ENCODE data around the gene IER3. TPM values are rescaled to one million over a fixed set of nuclear protein-coding genes. Genes with fewer than 3 reads are reported as not detected.

The IER3 gene
- total and polyA plus RNA-seq, 9 of the 15 experiments (the other 6 are each of a cell fraction or from before 2014, with no cell fraction given): 1.5 to 30.0 (median 11.5) TPM

GRCh38 chr6:30717129-30717844 lies 27.1 kb downstream of the IER3 start, which contains the start of gene MDC1 (continued):
- TF ChIP-seq ZNF277 (CRISPR knock-in tag; IDR thresholded peaks at IDR 0.05; ENCODE audit: borderline replicate concordance) (no peak), ESRRA (IDR thresholded peaks at IDR 0.05; ENCODE audit: borderline replicate concordance, low read depth) (peak; percentile 95; the same call in 1 of the 2 replicates), PCBP2 (IDR thresholded peaks at IDR 0.05; ENCODE audit: low read depth, low read length, poor library complexity, severe bottlenecking) (no peak), HMG20A (CRISPR knock-in tag; conservative IDR thresholded peaks at IDR 0.05) (no peak), POLR2AphosphoS2 (IDR thresholded peaks at IDR 0.05; ENCODE audit: low read length) (no peak), BMI1 (IDR thresholded peaks at IDR 0.05; ENCODE audit: low read length) (no peak), HDAC8 (tag; IDR thresholded peaks at IDR 0.05) (no peak), MGA (IDR thresholded peaks at IDR 0.05) (no peak; the same call in 1 of the 2 replicates), HDAC1 (IDR thresholded peaks at IDR 0.05) (peak in 1 of 2 experiments; percentile 82; a peak in 2 of 4 replicates), POLR3A (IDR thresholded peaks at IDR 0.05; ENCODE audit: borderline replicate concordance, extremely low read depth, insufficient read depth, insufficient read length) (no peak)
- TF ChIP-seq, protein P1, sequence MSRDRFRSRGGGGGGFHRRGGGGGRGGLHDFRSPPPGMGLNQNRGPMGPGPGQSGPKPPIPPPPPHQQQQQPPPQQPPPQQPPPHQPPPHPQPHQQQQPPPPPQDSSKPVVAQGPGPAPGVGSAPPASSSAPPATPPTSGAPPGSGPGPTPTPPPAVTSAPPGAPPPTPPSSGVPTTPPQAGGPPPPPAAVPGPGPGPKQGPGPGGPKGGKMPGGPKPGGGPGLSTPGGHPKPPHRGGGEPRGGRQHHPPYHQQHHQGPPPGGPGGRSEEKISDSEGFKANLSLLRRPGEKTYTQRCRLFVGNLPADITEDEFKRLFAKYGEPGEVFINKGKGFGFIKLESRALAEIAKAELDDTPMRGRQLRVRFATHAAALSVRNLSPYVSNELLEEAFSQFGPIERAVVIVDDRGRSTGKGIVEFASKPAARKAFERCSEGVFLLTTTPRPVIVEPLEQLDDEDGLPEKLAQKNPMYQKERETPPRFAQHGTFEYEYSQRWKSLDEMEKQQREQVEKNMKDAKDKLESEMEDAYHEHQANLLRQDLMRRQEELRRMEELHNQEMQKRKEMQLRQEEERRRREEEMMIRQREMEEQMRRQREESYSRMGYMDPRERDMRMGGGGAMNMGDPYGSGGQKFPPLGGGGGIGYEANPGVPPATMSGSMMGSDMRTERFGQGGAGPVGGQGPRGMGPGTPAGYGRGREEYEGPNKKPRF (IDR thresholded peaks at IDR 0.05; ENCODE audit: low read depth, low read length): no peak
